ENCODE measurements around the gene AGRN. TPM values are rescaled to one million over a fixed set of nuclear protein-coding genes. Genes with fewer than 3 reads are reported as not detected.

AGRN gene
- total and polyA plus RNA-seq, 8 donors: 40.5 to 166 (median 71.4) TPM

GRCh38 chr1:1046767-1047166 lies 26.8 kb downstream of the AGRN start:
- 94 to 98% methylated on average over 25 to 26 of the region's 26 CpGs for WGBS, 2 donors
- ATAC-seq (no peak), FAIRE-seq (no peak), DNase-seq (no peak)
- Histone ChIP-seq H3K27ac (no peak overlapping the region), H3K36me3 (peaks cover 0 to 27% (median 0%) of the 10 kb centered on the region in 3 donors), H3K4me1 (no peaks in the 10 kb centered on the region), H3K27me3 (no peaks in the 10 kb centered on the region), H3K4me3 (no peak overlapping the region), H3K9me3 (no peaks in the 10 kb centered on the region)
- no peak for TF ChIP-seq CTCF (IDR thresholded peaks at IDR 0.05)
- intact Hi-C loops (cut with DNase I): no loop called here

GRCh38 chr1:1047407-1047806 lies 27.5 kb downstream of the AGRN start:
- intact Hi-C loops (cut with DNase I): no loop called here
- Histone ChIP-seq H3K27ac (no peak overlapping the region), H3K4me1 (no peaks in the 10 kb centered on the region), H3K27me3 (no peaks in the 10 kb centered on the region), H3K9me3 (no peaks in the 10 kb centered on the region), H3K4me3 (no peak overlapping the region), H3K36me3 (peaks cover 0 to 27% (median 0%) of the 10 kb centered on the region in 3 donors)
- 94 to 98% methylated on average over 18 to 19 of the region's 19 CpGs for WGBS, 2 donors
- no peak for DNase-seq
- ATAC-seq: no peak
- TF ChIP-seq CTCF (IDR thresholded peaks at IDR 0.05): no peak
- no peak for FAIRE-seq

GRCh38 chr1:1047963-1048362 lies 28.0 kb downstream of the AGRN start:
- DNase-seq: no peak
- H3K36me3 ChIP-seq: peaks cover 0 to 27% (median 0%) of the 10 kb centered on the region in 3 donors
- H3K27me3 ChIP-seq: no peaks in the 10 kb centered on the region
- H3K4me3 ChIP-seq: no peak overlapping the region
- 89 to 96% methylated on average over 19 to 25 of the region's 25 CpGs for WGBS, 2 donors
- H3K9me3 ChIP-seq: no peaks in the 10 kb centered on the region
- H3K4me1 ChIP-seq: no peaks in the 10 kb centered on the region
- FAIRE-seq: no peak
- H3K27ac ChIP-seq: no peak overlapping the region
- TF ChIP-seq CTCF (IDR thresholded peaks at IDR 0.05): no peak
- intact Hi-C loops (cut with DNase I): no loop called here
- ATAC-seq: no peak

- FAIRE-seq (no peak), ATAC-seq (no peak), DNase-seq (no peak)
- no peaks in the 10 kb centered on the region for H3K27me3 ChIP-seq
- WGBS, 2 donors: 92 to 95% methylated on average over 23 to 24 of the region's 28 CpGs
- H3K4me1 ChIP-seq: no peaks in the 10 kb centered on the region
- intact Hi-C loops (cut with DNase I): no loop called here
- no peaks in the 10 kb centered on the region for H3K9me3 ChIP-seq
- H3K27ac ChIP-seq: no peak overlapping the region
- H3K4me3 ChIP-seq: no peak overlapping the region
- TF ChIP-seq CTCF (IDR thresholded peaks at IDR 0.05): no peak
- peaks cover 0 to 28% (median 0%) of the 10 kb centered on the region in 3 donors for H3K36me3 ChIP-seq
Measured at GRCh38 chr1:1048765-1049164, 28.8 kb downstream of the AGRN start.

GRCh38 chr1:1049318-1050165 lies 29.6 kb downstream of the AGRN start:
- FAIRE-seq (no peak), ATAC-seq (no peak), DNase-seq (no peak)
- no peak for TF ChIP-seq CTCF (IDR thresholded peaks at IDR 0.05)
- Histone ChIP-seq H3K9me3 (no peaks in the 10 kb centered on the region), H3K27ac (no peak overlapping the region), H3K36me3 (peaks cover 0 to 32% (median 0%) of the 10 kb centered on the region in 3 donors), H3K4me1 (no peaks in the 10 kb centered on the region), H3K4me3 (no peak overlapping the region), H3K27me3 (no peaks in the 10 kb centered on the region)
- 93 to 96% methylated on average over 47 to 57 of the region's 57 CpGs for WGBS, 2 donors
- intact Hi-C loops (cut with DNase I): no loop called here

All from pancreas (tissue), 10 donors.